K562 (cell line): ENCODE data around the gene DDX39A. TPM values are rescaled to one million over a fixed set of nuclear protein-coding genes. Genes with fewer than 3 reads are reported as not detected.

ENCODE experiments used
- ATAC-seq: fragments of 200-7000 bp; cut with Tn5 transposase; 3 replicates; pipeline ENCODE4 v1.9.1; 2020; ENCODE audit warnings: moderate library complexity
- BruUV-seq: library from RNA; stranded (reverse); fragments of 400-500 nt; replicated peaks from 2 replicates; lab custom pipeline; 2021; lab: Mats Ljungman, UMichigan
- CTCF ChIA-PET: fragments of 300-600 bp; formaldehyde crosslinking; extraction: SDS; loops from one replicate; lab custom pipeline; 2021; ENCODE audit warnings: low intra/inter-chr PET ratio; lab: Yijun Ruan, JAX
- POLR2A ChIA-PET: fragments of 300-600, 350-650 bp; sonication (Branson Sonifier 250); formaldehyde crosslinking; extraction: SDS; loops from one replicate; lab custom pipeline; 2021; ENCODE audit warnings: antibody characterized with exemption, inconsistent platforms; lab: Yijun Ruan, JAX
- DNase-seq, 4 experiments: peaks; one replicate each; pipeline versions ENCODE4 v3.0.0 to v3.0.0-alpha.2; 2011 to 2018; ENCODE audit warnings: low spot score in 3 of 4, mixed read lengths in 3 of 4; ENCODE audit errors: extremely low read depth in 1 of 4
- FAIRE-seq: peaks from 2 replicates; lab custom pipeline; 2011; peaks lifted over from hg19 to GRCh38; lab: Jason Lieb, UNC
- H2AFZ ChIP-seq: 2 replicates; pipeline ENCODE4 v1.6.0; 2011; ENCODE audit warnings: low read depth, low read length, control low read depth, inconsistent platforms
- H3K27ac ChIP-seq: fragments of 200-600 bp; 3 replicates; pipeline ENCODE4 v1.8.0; 2011; ENCODE audit warnings: low read depth, mild to moderate bottlenecking, control low read depth, inconsistent platforms, low read length, moderate library complexity, mixed read lengths; ENCODE audit errors: extremely low read depth
- H3K27me3 ChIP-seq, 2 experiments: fragments of 300-600 bp in 1 of 2; 2 replicates in 1 of 2; 3 replicates in 1 of 2; pipeline versions ENCODE4 v1.6.0 to v1.8.0; 2011; ENCODE audit warnings: inconsistent platforms in 2 of 2, low read length in 2 of 2, mild to moderate bottlenecking in 1 of 2, mixed read lengths in 1 of 2, moderate library complexity in 1 of 2; ENCODE audit not compliant: control insufficient read depth in 2 of 2, insufficient read depth in 2 of 2
- H3K36me3 ChIP-seq: fragments of 300-600 bp; 3 replicates; pipeline ENCODE4 v1.8.0; 2011; ENCODE audit warnings: mild to moderate bottlenecking, low read length, inconsistent platforms; ENCODE audit not compliant: control insufficient read depth, insufficient read depth
- H3K4me1 ChIP-seq, 2 experiments: fragments of 200-600 bp in 1 of 2; replicated peaks in 1 of 2; 2 replicates in 1 of 2; 3 replicates in 1 of 2; pipeline versions ENCODE4 v1.5.1 to v1.8.0; 2011; ENCODE audit warnings: inconsistent platforms in 2 of 2, low read length in 2 of 2, mild to moderate bottlenecking in 1 of 2, mixed read lengths in 1 of 2, moderate library complexity in 1 of 2; ENCODE audit not compliant: control insufficient read depth in 2 of 2, insufficient read depth in 2 of 2
- H3K4me2 ChIP-seq: 2 replicates; pipeline ENCODE4 v1.6.1; 2011; ENCODE audit warnings: low read length, control low read depth, inconsistent platforms, mixed read lengths; ENCODE audit not compliant: insufficient read depth
- H3K4me3 ChIP-seq: fragments of 200-600 bp; sonication (generic), shearing (Covaris generic); 2 replicates; pipeline ENCODE4 v1.5.1; 2016; ENCODE audit warnings: control low read depth, inconsistent platforms
- H3K79me2 ChIP-seq: fragments of 200-600 bp; 3 replicates; pipeline ENCODE4 v1.8.0; 2011; ENCODE audit warnings: low read length, inconsistent platforms; ENCODE audit not compliant: control insufficient read depth, insufficient read depth
- H3K9ac ChIP-seq, 2 experiments: 2 replicates each; pipeline versions ENCODE4 v1.6.0 to v1.6.1; 2011; ENCODE audit warnings: low read depth in 2 of 2, low read length in 2 of 2, control low read depth in 1 of 2, inconsistent platforms in 1 of 2, mild to moderate bottlenecking in 1 of 2, mixed read lengths in 1 of 2; ENCODE audit not compliant: insufficient read depth in 1 of 2
- H3K9me1 ChIP-seq: one replicate; pipeline ENCODE4 v1.6.0; 2011; ENCODE audit warnings: inconsistent platforms, mild to moderate bottlenecking, low read length, moderate library complexity; ENCODE audit not compliant: control insufficient read depth, insufficient read depth
- H3K9me3 ChIP-seq: replicated peaks from 2 replicates; pipeline ENCODE4 v1.5.1; 2011; ENCODE audit warnings: low read depth, low read length, inconsistent platforms; ENCODE audit not compliant: control insufficient read depth, insufficient read depth
- H4K20me1 ChIP-seq: replicated peaks from 2 replicates; pipeline ENCODE4 v1.6.1; 2011; ENCODE audit warnings: low read length, inconsistent platforms, mixed read lengths; ENCODE audit not compliant: control insufficient read depth, insufficient read depth
- ARID4B ChIP-seq: sonication (generic); formaldehyde crosslinking; IDR thresholded peaks from 2 replicates; pipeline ENCODE4 v1.8.0; 2022; ENCODE audit warnings: mild to moderate bottlenecking, missing genetic modification reagents
- BCOR ChIP-seq: fragments of 450-650 bp; IDR thresholded peaks from 2 replicates; pipeline ENCODE4 v1.6.1; 2016
- BDP1 ChIP-seq: IDR thresholded peaks from 3 replicates; pipeline ENCODE4 v1.6.1; 2011; ENCODE audit not compliant: insufficient read length, insufficient read depth
- CBX1 ChIP-seq: sonication (generic); IDR thresholded peaks from 2 replicates; pipeline ENCODE4 v1.6.1; 2016; ENCODE audit warnings: antibody characterized with exemption, low read depth, mild to moderate bottlenecking
- ELF4 ChIP-seq: fragments of 450-650 bp; formaldehyde crosslinking; IDR thresholded peaks from 2 replicates; pipeline ENCODE4 v1.4.0; 2022; ENCODE audit warnings: missing genetic modification characterization
- FOXA1 ChIP-seq: fragments of 450-650 bp; IDR thresholded peaks from 2 replicates; pipeline ENCODE4 v1.6.1; 2016; ENCODE audit warnings: mild to moderate bottlenecking, borderline replicate concordance
- FOXJ2 ChIP-seq: fragments of 200-800 bp; sonication (Bioruptor generic); IDR thresholded peaks from 2 replicates; pipeline ENCODE4 v1.6.1; 2016; ENCODE audit warnings: missing genetic modification characterization, missing compliant biosample characterization
- PHTF2 ChIP-seq: fragments of 250-450 bp; sonication (Bioruptor Pico); IDR thresholded peaks from 2 replicates; pipeline ENCODE4 v1.5.0; 2021; ENCODE audit warnings: mild to moderate bottlenecking
- RBM39 ChIP-seq: fragments of 200-400 bp; formaldehyde crosslinking; optimal IDR thresholded peaks from 2 replicates; pipeline ENCODE3; 2018; ENCODE audit warnings: low read depth, low read length
- RFX7 ChIP-seq: fragments of 250-450 bp; sonication (Bioruptor Pico); IDR thresholded peaks from 2 replicates; pipeline ENCODE4 v1.5.1; 2021; ENCODE audit warnings: mild to moderate bottlenecking
- RHOXF2B ChIP-seq: fragments of 250-450 bp; sonication (Bioruptor Pico); conservative IDR thresholded peaks from 2 replicates; pipeline ENCODE4 v1.5.1; 2021
- TBL1XR1 ChIP-seq, 2 experiments: IDR thresholded peaks; 2 replicates each; pipeline ENCODE4 v1.6.1; 2012; ENCODE audit warnings: improper control_type of control experiment in 2 of 2, low read length in 2 of 2, mild to moderate bottlenecking in 1 of 2
- ZNF586 ChIP-seq: fragments of 450-650 bp; formaldehyde crosslinking; conservative IDR thresholded peaks from 2 replicates; pipeline ENCODE4 v1.4.0; 2020; ENCODE audit warnings: mild to moderate bottlenecking, moderate library complexity
- ZNF699 ChIP-seq: fragments of 250-450 bp; sonication (Bioruptor Pico); IDR thresholded peaks from 2 replicates; pipeline ENCODE4 v1.8.0; 2021; ENCODE audit warnings: mild to moderate bottlenecking, moderate library complexity; ENCODE audit not compliant: insufficient replicate concordance
- WGBS: fragments of 100-300 bp; shearing (Covaris generic); methylation state at CpG from one replicate; pipeline ENCODE4 v1.1.6; 2016; ENCODE audit warnings: low coverage, mixed read lengths; ENCODE audit not compliant: insufficient coverage; ENCODE audit errors: missing lambda C conversion rate; 5-methylcytosine and 5-hydroxymethylcytosine counted together
- in situ Hi-C: fragments of 300-500 bp; cut with MboI; formaldehyde crosslinking; loops from 4 replicates; pipeline ENCODE4 v1.15.0; 2018; ENCODE audit warnings: inconsistent platforms, mixed read lengths
- intact Hi-C: fragments of 100-400 bp; cut with micrococcal nuclease; formaldehyde crosslinking; loops from 2 replicates; pipeline ENCODE4 v1.14.2; 2022
- polyA plus RNA-seq, 8 experiments: library from polyadenylated mRNA; depleted of rRNA in 4 of 8; stranded (reverse) in 5 of 8; unstranded in 3 of 8; fragments of >200 nt; fragmentation: Nextera tagmentation in 2 of 8; fragmentation: Illumina TruSeq in 1 of 8; extraction: Ambion mirVana in 2 of 8; extraction: Trizol in 1 of 8; gene quantifications; 2 replicates each; pipeline versions ENCODE4 v1.2.1 to v1.2.3, GENCODE V29; 2011 to 2014; ENCODE audit warnings: inconsistent platforms in 1 of 8, missing spikeins in 1 of 8
- total RNA-seq, 7 experiments: library from RNA; depleted of rRNA in 6 of 7; stranded (reverse); fragments of >200 nt in 6 of 7; fragmentation: Illumina TruSeq in 2 of 7; extraction: Trizol in 2 of 7; gene quantifications; 2 replicates each; pipeline versions ENCODE4 v1.2.1 to v1.2.3, GENCODE V29; 2011 to 2021; ENCODE audit warnings: low replicate concordance in 1 of 7
- TF ChIP-seq, protein P1 (sequence below): fragments of 250-450 bp; sonication (Bioruptor Pico); IDR thresholded peaks from 2 replicates; pipeline ENCODE4 v1.4.0; 2020; ENCODE audit warnings: borderline replicate concordance
- TF ChIP-seq, protein P2 (sequence below): fragments of 250-450 bp; sonication (Bioruptor Pico); IDR thresholded peaks from 2 replicates; pipeline ENCODE4 v1.5.0; 2020; ENCODE audit warnings: mild to moderate bottlenecking, borderline replicate concordance

Gene DDX39A
- total and polyA plus RNA-seq, 9 of the 15 experiments (the other 6 are each of a cell fraction or from before 2014, with no cell fraction given), result 90.3 to 250 (median 188) TPM

DNA sequence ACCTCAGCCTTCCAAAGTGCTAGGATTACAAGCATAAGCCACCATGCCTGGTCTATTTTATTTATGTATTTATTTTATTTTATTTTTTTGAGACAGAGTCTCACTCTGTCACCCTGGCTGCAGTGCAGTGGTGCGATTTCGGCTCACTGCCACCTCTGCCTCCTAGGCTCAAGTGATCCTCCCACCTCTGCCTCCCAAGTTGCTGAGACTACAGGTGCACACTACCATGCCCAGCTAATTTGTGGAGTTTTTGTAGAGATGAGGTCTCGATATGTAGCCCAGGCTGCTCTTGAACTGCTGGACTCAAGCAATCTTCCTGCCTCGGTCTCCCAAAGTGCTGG, 48.2 kb downstream of the DDX39A start:
- intact Hi-C loops, result no loop called here
- no peak for FAIRE-seq
- no peak for TF ChIP-seq BDP1
- TF ChIP-seq, protein P1, sequence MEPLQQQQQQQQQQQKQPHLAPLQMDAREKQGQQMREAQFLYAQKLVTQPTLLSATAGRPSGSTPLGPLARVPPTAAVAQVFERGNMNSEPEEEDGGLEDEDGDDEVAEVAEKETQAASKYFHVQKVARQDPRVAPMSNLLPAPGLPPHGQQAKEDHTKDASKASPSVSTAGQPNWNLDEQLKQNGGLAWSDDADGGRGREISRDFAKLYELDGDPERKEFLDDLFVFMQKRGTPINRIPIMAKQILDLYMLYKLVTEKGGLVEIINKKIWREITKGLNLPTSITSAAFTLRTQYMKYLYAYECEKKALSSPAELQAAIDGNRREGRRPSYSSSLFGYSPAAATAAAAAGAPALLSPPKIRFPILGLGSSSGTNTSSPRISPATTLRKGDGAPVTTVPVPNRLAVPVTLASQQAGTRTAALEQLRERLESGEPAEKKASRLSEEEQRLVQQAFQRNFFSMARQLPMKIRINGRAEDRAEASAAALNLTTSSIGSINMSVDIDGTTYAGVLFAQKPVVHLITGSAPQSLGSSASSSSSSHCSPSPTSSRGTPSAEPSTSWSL (CRISPR knock-in tag), result no peak
- no peak for TF ChIP-seq ZNF699 (CRISPR knock-in tag)
- no peak for TF ChIP-seq PHTF2 (CRISPR knock-in tag)
- no peak for TF ChIP-seq ELF4 (CRISPR knock-in tag)
- no peak for TF ChIP-seq RFX7 (CRISPR knock-in tag)
- TF ChIP-seq CBX1, result no peak
- TF ChIP-seq ARID4B (CRISPR knock-in tag), result no peak
- TF ChIP-seq FOXA1, result no peak
- no peak for TF ChIP-seq BCOR
- TF ChIP-seq, protein P2, sequence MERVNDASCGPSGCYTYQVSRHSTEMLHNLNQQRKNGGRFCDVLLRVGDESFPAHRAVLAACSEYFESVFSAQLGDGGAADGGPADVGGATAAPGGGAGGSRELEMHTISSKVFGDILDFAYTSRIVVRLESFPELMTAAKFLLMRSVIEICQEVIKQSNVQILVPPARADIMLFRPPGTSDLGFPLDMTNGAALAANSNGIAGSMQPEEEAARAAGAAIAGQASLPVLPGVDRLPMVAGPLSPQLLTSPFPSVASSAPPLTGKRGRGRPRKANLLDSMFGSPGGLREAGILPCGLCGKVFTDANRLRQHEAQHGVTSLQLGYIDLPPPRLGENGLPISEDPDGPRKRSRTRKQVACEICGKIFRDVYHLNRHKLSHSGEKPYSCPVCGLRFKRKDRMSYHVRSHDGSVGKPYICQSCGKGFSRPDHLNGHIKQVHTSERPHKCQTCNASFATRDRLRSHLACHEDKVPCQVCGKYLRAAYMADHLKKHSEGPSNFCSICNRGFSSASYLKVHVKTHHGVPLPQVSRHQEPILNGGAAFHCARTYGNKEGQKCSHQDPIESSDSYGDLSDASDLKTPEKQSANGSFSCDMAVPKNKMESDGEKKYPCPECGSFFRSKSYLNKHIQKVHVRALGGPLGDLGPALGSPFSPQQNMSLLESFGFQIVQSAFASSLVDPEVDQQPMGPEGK (CRISPR knock-in tag), result no peak
- TF ChIP-seq FOXJ2 (tag), result no peak
- no peak for TF ChIP-seq TBL1XR1 (IDR thresholded peaks at IDR 0.05; ENCODE audit: low read length in 2 of 2)
- no peak for TF ChIP-seq ZNF586 (CRISPR knock-in tag)
- no peak for TF ChIP-seq RHOXF2B (CRISPR knock-in tag)
- no peak for TF ChIP-seq RBM39

More for the DNA sequence above, 48.2 kb downstream of the DDX39A start:
- H3K4me3 ChIP-seq, result no peak overlapping the region
- no peaks in the 10 kb centered on the region for H3K27me3 ChIP-seq
- H3K9me3 ChIP-seq, result no peaks in the 10 kb centered on the region
- ChIA-PET CTCF (no interaction called here), POLR2A (interaction anchor here (0.9 kb wide), 1 partner anchor 11 kb away, joined by 4 read pairs; no protein-coding TSS in a partner anchor)
- in situ Hi-C loops, result loop anchor here (5.0 kb wide), 1 partner anchor 411 kb away; no protein-coding TSS in a partner anchor
- no peak overlapping the region for H3K27ac ChIP-seq
- no peak overlapping the region for H3K4me2 ChIP-seq
- H2AFZ ChIP-seq, result peak overlapping the region; percentile 71; the same call in 1 of the 2 replicates
- WGBS, result 95% methylated on average over 4 of the region's 4 CpGs
- BruUV-seq, result no TSS peak
- H3K9ac ChIP-seq, result no peak overlapping the region
- no peaks in the 10 kb centered on the region for H3K9me1 ChIP-seq
- DNase-seq (no peak), ATAC-seq (no peak)
- no peaks in the 10 kb centered on the region for H3K36me3 ChIP-seq
- H3K4me1 ChIP-seq, result peaks cover 32 to 35% of the 10 kb centered on the region in 2 experiments
- H4K20me1 ChIP-seq, result no peaks in the 10 kb centered on the region
- no peaks in the 10 kb centered on the region for H3K79me2 ChIP-seq
